Aorta (tissue), 5 donors: Measurements from ENCODE around the gene ARHGAP44. TPM values are rescaled to one million over a fixed set of nuclear protein-coding genes. Genes with fewer than 3 reads are reported as not detected.

Experiments used
- ATAC-seq: fragments of 200-7000 bp; cut with Tn5 transposase; one replicate; pipeline ENCODE4 v1.9.1; 2022; ENCODE audit warnings: moderate library complexity; ENCODE audit not compliant: low FRiP score
- DNase-seq, 2 donors: peaks; one replicate each; pipeline ENCODE4 v3.0.0-alpha.2; 2020
- H3K27ac ChIP-seq, 2 donors: one replicate each; pipeline ENCODE4 v1.5.1; 2013; ENCODE audit warnings: low read length in 2 of 2, mild to moderate bottlenecking in 2 of 2, moderate library complexity in 2 of 2, control low read depth in 1 of 2, inconsistent platforms in 1 of 2, low read depth in 1 of 2
- H3K27me3 ChIP-seq, 2 donors: one replicate each; pipeline ENCODE4 v1.6.1; 2013; ENCODE audit warnings: control low read depth in 1 of 2, low read length in 1 of 2, mild to moderate bottlenecking in 1 of 2, moderate library complexity in 1 of 2; ENCODE audit not compliant: insufficient read depth in 2 of 2, control insufficient read depth in 1 of 2
- H3K36me3 ChIP-seq, 2 donors: one replicate each; pipeline ENCODE4 v1.6.1; 2013; ENCODE audit warnings: control low read depth in 1 of 2, low read length in 1 of 2, mild to moderate bottlenecking in 1 of 2; ENCODE audit not compliant: insufficient read depth in 2 of 2, control insufficient read depth in 1 of 2
- H3K4me1 ChIP-seq, 2 donors: one replicate each; pipeline ENCODE4 v1.6.1; 2013; ENCODE audit warnings: low read length in 2 of 2, control low read depth in 1 of 2, mild to moderate bottlenecking in 1 of 2, moderate library complexity in 1 of 2; ENCODE audit not compliant: insufficient read depth in 2 of 2, control insufficient read depth in 1 of 2
- H3K4me3 ChIP-seq, 2 donors: one replicate each; pipeline ENCODE4 v1.5.1; 2013; ENCODE audit warnings: low read length in 2 of 2, control low read depth in 1 of 2, mild to moderate bottlenecking in 1 of 2
- H3K9me3 ChIP-seq: one replicate; pipeline ENCODE4 v1.6.1; 2013; ENCODE audit warnings: mild to moderate bottlenecking, low read length; ENCODE audit not compliant: control insufficient read depth
- WGBS, 2 donors: extraction: QIAGEN DNeasy Blood & Tissue Kit; methylation state at CpG; one replicate each; pipeline ENCODE4 v1.1.7; 2013; 5-methylcytosine and 5-hydroxymethylcytosine counted together
- intact Hi-C, 2 donors: fragments of 100-400 bp; cut with DNase I; formaldehyde crosslinking; loops; one replicate each; pipeline versions ENCODE4 v1.14.2 to v1.15.0; 2022
- polyA plus RNA-seq, 2 donors: library from polyadenylated mRNA; stranded (reverse); fragments of 200-250 nt; gene quantifications; one replicate each; pipeline ENCODE4 v1.2.3, GENCODE V29; 2013
- total RNA-seq, 2 donors: library from RNA; stranded (reverse); fragmentation: NEBNext Ultra II Directional; extraction: Animal tissue kit (Norgen Biotek cat#: 25700); gene quantifications; one replicate each; pipeline ENCODE4 v1.2.1, GENCODE V29; 2021
- donor health status: healthy with polysubstance abuse.
- donor health status: Bipolar disorder and iron deficiency.
- donor health status: DM: no; HTN: no; CAD: no.
- donor health status: DM: no; HTN: no; CAD: no.
- donor health status: DM: yes; HTN: yes; CAD: no.

ARHGAP44 gene
- total and polyA plus RNA-seq, 4 donors, result 4.3 to 16.8 (median 10.0) TPM

GRCh38 chr17:12800855-12801365 is 11.6 kb downstream of the ARHGAP44 start:
- Histone ChIP-seq H3K4me1 (peaks cover 0 to 1% of the 10 kb centered on the region in 2 donors), H3K27me3 (no peaks in the 10 kb centered on the region), H3K9me3 (no peaks in the 10 kb centered on the region), H3K27ac (no peak overlapping the region), H3K4me3 (no peak overlapping the region), H3K36me3 (no peaks in the 10 kb centered on the region)
- intact Hi-C loops, result no loop called here
- no peak for DNase-seq
- WGBS, 2 donors, result 72 to 75% methylated on average over 3 of the region's 3 CpGs
- ATAC-seq, result no peak

- Histone ChIP-seq H3K27me3 (no peaks in the 10 kb centered on the region), H3K4me3 (no peak overlapping the region), H3K27ac (no peak overlapping the region), H3K4me1 (no peaks in the 10 kb centered on the region), H3K9me3 (peaks cover 4% of the 10 kb centered on the region), H3K36me3 (no peaks in the 10 kb centered on the region)
- ATAC-seq (no peak), DNase-seq (no peak)
- 96 to 100% methylated on average over 1 of the region's 1 CpG for WGBS, 2 donors
- intact Hi-C loops, result no loop called here
Measured at GRCh38 chr17:12806630-12807029, 17.3 kb downstream of the ARHGAP44 start.

- H3K36me3 ChIP-seq, result no peaks in the 10 kb centered on the region
- H3K27me3 ChIP-seq, result no peaks in the 10 kb centered on the region
- H3K4me3 ChIP-seq, result no peak overlapping the region
- WGBS, 2 donors, result 93% methylated on average over 3 of the region's 3 CpGs
- no peaks in the 10 kb centered on the region for H3K4me1 ChIP-seq
- intact Hi-C loops, result no loop called here
- H3K27ac ChIP-seq, result no peak overlapping the region
- ATAC-seq, result no peak
- H3K9me3 ChIP-seq, result peaks cover 4% of the 10 kb centered on the region
- no peak for DNase-seq
Measured at GRCh38 chr17:12808723-12809122, 19.4 kb downstream of the ARHGAP44 start.

GRCh38 chr17:12812877-12813276 is 23.6 kb downstream of the ARHGAP44 start:
- Histone ChIP-seq H3K27me3 (no peaks in the 10 kb centered on the region), H3K36me3 (no peaks in the 10 kb centered on the region), H3K9me3 (peaks cover 4% of the 10 kb centered on the region), H3K4me3 (no peak overlapping the region), H3K27ac (no peak overlapping the region), H3K4me1 (no peaks in the 10 kb centered on the region)
- intact Hi-C loops, result no loop called here
- no peak for ATAC-seq
- no peak for DNase-seq
- 28 to 30% methylated on average over 5 of the region's 5 CpGs for WGBS, 2 donors

- H3K27ac ChIP-seq, result no peak overlapping the region
- ATAC-seq, result no peak
- intact Hi-C loops, result no loop called here
- H3K36me3 ChIP-seq, result no peaks in the 10 kb centered on the region
- DNase-seq, result no peak
- no peak overlapping the region for H3K4me3 ChIP-seq
- 92 to 95% methylated on average over 9 of the region's 9 CpGs for WGBS, 2 donors
- no peaks in the 10 kb centered on the region for H3K27me3 ChIP-seq
- H3K9me3 ChIP-seq, result no peaks in the 10 kb centered on the region
- H3K4me1 ChIP-seq, result no peaks in the 10 kb centered on the region
Measured at GRCh38 chr17:12813664-12814063, 24.4 kb downstream of the ARHGAP44 start.

- 84 to 93% methylated on average over 2 of the region's 2 CpGs for WGBS, 2 donors
- H3K9me3 ChIP-seq, result no peaks in the 10 kb centered on the region
- no peak for DNase-seq
- H3K27ac ChIP-seq, result no peak overlapping the region
- H3K27me3 ChIP-seq, result no peaks in the 10 kb centered on the region
- intact Hi-C loops, result no loop called here
- ATAC-seq, result no peak
- H3K36me3 ChIP-seq, result no peaks in the 10 kb centered on the region
- no peak overlapping the region for H3K4me3 ChIP-seq
- H3K4me1 ChIP-seq, result no peaks in the 10 kb centered on the region
Measured at GRCh38 chr17:12814718-12815117, 25.4 kb downstream of the ARHGAP44 start.

GRCh38 chr17:12815642-12816141 is 26.4 kb downstream of the ARHGAP44 start:
- Histone ChIP-seq H3K36me3 (no peaks in the 10 kb centered on the region), H3K4me3 (no peak overlapping the region), H3K9me3 (no peaks in the 10 kb centered on the region), H3K4me1 (no peaks in the 10 kb centered on the region), H3K27me3 (no peaks in the 10 kb centered on the region), H3K27ac (no peak overlapping the region)
- no peak for DNase-seq
- 67 to 71% methylated on average over 3 of the region's 3 CpGs for WGBS, 2 donors
- no peak for ATAC-seq
- intact Hi-C loops, result no loop called here

- no peak overlapping the region for H3K4me3 ChIP-seq
- ATAC-seq (no peak), DNase-seq (no peak)
- no peaks in the 10 kb centered on the region for H3K9me3 ChIP-seq
- peaks cover 0 to 3% of the 10 kb centered on the region in 2 donors for H3K4me1 ChIP-seq
- H3K27ac ChIP-seq, result no peak overlapping the region
- intact Hi-C loops, result no loop called here
- H3K27me3 ChIP-seq, result no peaks in the 10 kb centered on the region
- no peaks in the 10 kb centered on the region for H3K36me3 ChIP-seq
- WGBS, 2 donors, result 24 to 30% methylated on average over 4 of the region's 4 CpGs
Measured at GRCh38 chr17:12821376-12821940, 32.2 kb downstream of the ARHGAP44 start.

GRCh38 chr17:12826431-12826830 is 37.1 kb downstream of the ARHGAP44 start:
- Histone ChIP-seq H3K9me3 (peaks cover 2% of the 10 kb centered on the region), H3K27ac (no peak overlapping the region), H3K4me3 (no peak overlapping the region), H3K36me3 (no peaks in the 10 kb centered on the region), H3K27me3 (no peaks in the 10 kb centered on the region), H3K4me1 (peaks cover 0 to under 1% of the 10 kb centered on the region in 2 donors)
- WGBS, 2 donors, result 69 to 75% methylated on average over 1 of the region's 1 CpG
- no peak for DNase-seq
- intact Hi-C loops, result no loop called here
- ATAC-seq, result no peak
